IPS-18c (cell line): ENCODE measurements around the gene PC.

Experiments used
- H3K4me3 ChIP-seq: 2 replicates; pipeline ENCODE4 v1.7.0; 2013; ENCODE audit warnings: low read depth, mild to moderate bottlenecking, low read length, moderate library complexity; ENCODE audit not compliant: insufficient read depth
- H3K9me3 ChIP-seq: one replicate; pipeline ENCODE4 v1.6.1; 2013; ENCODE audit warnings: mild to moderate bottlenecking, low read length, moderate library complexity; ENCODE audit not compliant: control insufficient read depth, insufficient read depth

The PC gene

GRCh38 chr11:66985508-66986177, 27.5 kb upstream of the PC start:
- H3K4me3 ChIP-seq, result no peak overlapping the region

GRCh38 chr11:66983275-66983924, 25.2 kb upstream of the PC start:
- H3K4me3 ChIP-seq, result no peak overlapping the region; the same call in 1 of the 2 replicates
- peaks cover 2% of the 10 kb centered on the region for H3K9me3 ChIP-seq

More at GRCh38 chr11:66985508-66986177, 27.5 kb upstream of the PC start:
- peaks cover 2% of the 10 kb centered on the region for H3K9me3 ChIP-seq

GRCh38 chr11:66981976-66982578, 23.9 kb upstream of the PC start:
- no peak overlapping the region for H3K4me3 ChIP-seq

GRCh38 chr11:66979336-66979980, 21.3 kb upstream of the PC start:
- Histone ChIP-seq H3K4me3 (no peak overlapping the region), H3K9me3 (peaks cover 2% of the 10 kb centered on the region)

More at GRCh38 chr11:66981976-66982578, 23.9 kb upstream of the PC start:
- peaks cover 2% of the 10 kb centered on the region for H3K9me3 ChIP-seq

GRCh38 chr11:66978717-66979116, 20.5 kb upstream of the PC start:
- Histone ChIP-seq H3K9me3 (peaks cover 2% of the 10 kb centered on the region), H3K4me3 (no peak overlapping the region)

- Histone ChIP-seq H3K4me3 (no peak overlapping the region), H3K9me3 (no peaks in the 10 kb centered on the region)
Observed at GRCh38 chr11:66978229-66978628, 20.0 kb upstream of the PC start.

GRCh38 chr11:66976925-66977324, 18.7 kb upstream of the PC start:
- Histone ChIP-seq H3K4me3 (no peak overlapping the region), H3K9me3 (no peaks in the 10 kb centered on the region)

- H3K4me3 ChIP-seq, result no peak overlapping the region
Observed at GRCh38 chr11:66976028-66976467, 17.9 kb upstream of the PC start.

GRCh38 chr11:66975405-66976027, 17.3 kb upstream of the PC start:
- Histone ChIP-seq H3K4me3 (no peak overlapping the region), H3K9me3 (no peaks in the 10 kb centered on the region)

More at GRCh38 chr11:66976028-66976467, 17.9 kb upstream of the PC start:
- H3K9me3 ChIP-seq, result no peaks in the 10 kb centered on the region

GRCh38 chr11:66974724-66975404, 16.7 kb upstream of the PC start, which contains the start of gene C11orf86:
C11orf86 (plus strand) TSS chr11:66975304; CDS start chr11:66975363, 59 bp downstream.
- H3K4me3 ChIP-seq, result no peak within 1 kb of the TSS

GRCh38 chr11:66973956-66974580, 15.9 kb upstream of the PC start:
- Histone ChIP-seq H3K4me3 (no peak overlapping the region), H3K9me3 (peaks cover 4% of the 10 kb centered on the region)

More at GRCh38 chr11:66974724-66975404, 16.7 kb upstream of the PC start, which contains the start of gene C11orf86:
- peaks cover 4% of the 10 kb centered on the region for H3K9me3 ChIP-seq

- Histone ChIP-seq H3K9me3 (peaks cover 4% of the 10 kb centered on the region), H3K4me3 (no peak overlapping the region)
Observed at GRCh38 chr11:66971488-66971887, 13.3 kb upstream of the PC start.

- H3K9me3 ChIP-seq, result peaks cover 4% of the 10 kb centered on the region
- H3K4me3 ChIP-seq, result no peak overlapping the region
Observed at GRCh38 chr11:66970807-66971442, 12.7 kb upstream of the PC start.

- Histone ChIP-seq H3K9me3 (peaks cover 4% of the 10 kb centered on the region), H3K4me3 (no peak overlapping the region)
Observed at GRCh38 chr11:66970371-66970806, 12.2 kb upstream of the PC start.

GRCh38 chr11:66969584-66970225, 11.5 kb upstream of the PC start:
- no peak overlapping the region for H3K4me3 ChIP-seq
- H3K9me3 ChIP-seq, result peaks cover 4% of the 10 kb centered on the region
